ENCODE data around the gene ERCC1. TPM values are rescaled to one million over a fixed set of nuclear protein-coding genes. Genes with fewer than 3 reads are reported as not detected.

ERCC1 gene
- total and polyA plus RNA-seq, 2 of the 13 experiments (the other 11 are each of a cell fraction or from before 2014, with no cell fraction given) = 40.0 to 66.4 TPM

GRCh38 chr19:45448887-45449299, 25.2 kb upstream of the ERCC1 start (continued):
- no peak for TF ChIP-seq CSRNP1 (CRISPR knock-in tag; IDR thresholded peaks at IDR 0.05)
- TF ChIP-seq ZBTB14 (CRISPR knock-in tag; IDR thresholded peaks at IDR 0.05) = no peak
- no peak for TF ChIP-seq HOXA7 (CRISPR knock-in tag; IDR thresholded peaks at IDR 0.05)
- TF ChIP-seq STAT6 (CRISPR knock-in tag; IDR thresholded peaks at IDR 0.05; ENCODE audit: borderline replicate concordance) = no peak
- no peak for TF ChIP-seq ZNF749 (CRISPR knock-in tag; IDR thresholded peaks at IDR 0.05; ENCODE audit: borderline replicate concordance)
- TF ChIP-seq ZNF333 (CRISPR knock-in tag; IDR thresholded peaks at IDR 0.05; ENCODE audit: borderline replicate concordance) = no peak
- peak; percentile 62 for TF ChIP-seq GATAD2A (CRISPR knock-in tag; IDR thresholded peaks at IDR 0.05)
- peak; percentile 77 for TF ChIP-seq NR2C2 (CRISPR knock-in tag; IDR thresholded peaks at IDR 0.05; ENCODE audit: borderline replicate concordance)
- no peak for TF ChIP-seq TAF1 (CRISPR knock-in tag; IDR thresholded peaks at IDR 0.05)
- no peak for TF ChIP-seq NR2F1 (CRISPR knock-in tag; IDR thresholded peaks at IDR 0.05)
- no peak for TF ChIP-seq ZNF879 (CRISPR knock-in tag; IDR thresholded peaks at IDR 0.05)
- TF ChIP-seq SOX6 (IDR thresholded peaks at IDR 0.05) = no peak
- no peak for TF ChIP-seq SOX6 (CRISPR knock-in tag; IDR thresholded peaks at IDR 0.05)
- TF ChIP-seq TRAFD1 (CRISPR knock-in tag; IDR thresholded peaks at IDR 0.05; ENCODE audit: borderline replicate concordance) = no peak
- TF ChIP-seq FOXK1 (CRISPR knock-in tag; IDR thresholded peaks at IDR 0.05; ENCODE audit: borderline replicate concordance, low read depth) = no peak
- TF ChIP-seq HBP1 (CRISPR knock-in tag; IDR thresholded peaks at IDR 0.05; ENCODE audit: low read depth) = no peak
- no peak for TF ChIP-seq ZNF503 (CRISPR knock-in tag; IDR thresholded peaks at IDR 0.05)
- TF ChIP-seq ELK4 (CRISPR knock-in tag; IDR thresholded peaks at IDR 0.05; ENCODE audit: borderline replicate concordance) = no peak
